T47D (cell line): Measurements from ENCODE around the gene MIDN.
A peak's percentile ranks its signal among the peaks of the same experiment; 100 is the strongest.
"Not testable (repeated sequence)": the region's sequence is repeated elsewhere in the genome, so short reads cannot be mapped to it uniquely, and the experiment has no call there.

Source experiments
- DNase-seq, 2 experiments: peaks; one replicate each; pipeline versions ENCODE4 v3.0.0 to v3.0.0-alpha.2; 2011 to 2012; ENCODE audit warnings: low read depth in 1 of 2, low spot score in 1 of 2
- JUND ChIP-seq: IDR thresholded peaks from 2 replicates; pipeline ENCODE4 v1.6.1; 2012; ENCODE audit warnings: low read depth
- in situ Hi-C: cut with HindIII; loops from 2 replicates; pipeline ENCODE4 v1.10.0; 2016; ENCODE audit warnings: low sequenced_read_pairs, low pct_unique_long_range_greater_than_20kb

The MIDN gene

DNA sequence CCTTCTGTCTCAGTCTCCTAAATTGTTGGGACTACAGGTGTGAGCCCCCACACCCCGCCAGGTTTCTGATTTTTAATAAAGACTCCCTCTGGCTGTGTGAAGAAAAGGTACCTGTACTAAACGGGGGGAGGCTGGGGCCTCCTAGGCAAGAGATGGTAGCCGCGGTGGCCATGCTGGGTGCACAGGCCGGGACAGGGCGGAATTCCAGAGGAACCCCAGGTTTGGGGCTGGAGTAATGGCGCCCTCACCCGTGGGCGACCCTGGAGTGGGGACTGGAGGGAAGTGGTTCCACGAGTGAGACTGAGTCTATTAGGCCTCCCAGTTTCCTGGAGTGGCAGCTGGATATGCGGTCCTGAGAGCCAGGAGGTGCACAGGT lies 9.0 kb upstream of the MIDN start:
- in situ Hi-C loops = no loop called here
- no peak for TF ChIP-seq JUND

DNA sequence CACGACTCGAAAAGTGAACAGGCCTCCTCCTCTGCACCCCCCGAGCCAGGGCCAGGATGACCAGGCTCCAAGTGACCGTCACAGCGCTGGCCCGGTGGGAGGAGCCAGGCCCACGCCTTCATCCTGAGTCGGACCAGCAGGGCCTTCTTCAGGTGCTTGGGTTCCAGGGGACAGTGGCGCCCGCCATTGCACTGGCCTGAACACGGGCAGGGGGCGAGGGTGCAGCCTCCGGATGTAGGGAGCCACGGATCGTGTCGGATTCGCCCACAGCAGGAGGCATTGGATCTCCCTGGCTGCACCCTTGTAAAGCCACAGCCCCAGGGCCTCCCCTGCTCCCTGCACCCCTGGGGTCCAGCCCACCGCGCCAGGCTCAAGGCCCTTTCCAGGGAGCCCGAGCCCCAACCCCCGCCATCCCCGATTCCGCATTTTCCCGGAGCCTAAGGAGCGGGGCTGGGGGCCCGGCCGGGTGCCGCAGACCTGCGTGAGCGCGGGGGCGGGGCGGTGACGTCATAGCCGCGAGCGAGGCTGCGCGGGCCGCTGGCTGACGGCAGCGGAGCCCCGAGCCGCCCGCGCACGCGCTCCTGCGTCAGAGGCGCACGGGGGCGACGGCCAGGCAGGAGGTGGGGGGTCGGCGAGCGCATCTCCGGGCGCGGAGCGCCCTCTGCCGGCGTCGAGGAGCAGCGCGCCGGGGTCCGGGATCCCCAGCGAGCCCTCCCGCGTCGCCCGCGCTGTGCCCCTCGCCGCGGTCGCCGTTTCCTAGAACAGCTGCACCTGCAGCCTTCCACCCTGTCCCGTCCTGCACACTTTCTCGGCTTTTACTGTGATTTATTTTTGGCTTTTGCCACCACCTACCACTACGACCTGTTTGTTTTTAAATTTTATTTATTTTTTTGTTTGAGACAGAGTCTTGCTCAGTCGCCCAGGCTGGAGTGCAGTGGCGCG lies 8.3 kb upstream of the MIDN start:
- DNase-seq = peak; percentile 86 to 90
- TF ChIP-seq JUND = no peak
- in situ Hi-C loops = no loop called here

More for the DNA sequence above, 9.0 kb upstream of the MIDN start:
- DNase-seq = no peak

DNA sequence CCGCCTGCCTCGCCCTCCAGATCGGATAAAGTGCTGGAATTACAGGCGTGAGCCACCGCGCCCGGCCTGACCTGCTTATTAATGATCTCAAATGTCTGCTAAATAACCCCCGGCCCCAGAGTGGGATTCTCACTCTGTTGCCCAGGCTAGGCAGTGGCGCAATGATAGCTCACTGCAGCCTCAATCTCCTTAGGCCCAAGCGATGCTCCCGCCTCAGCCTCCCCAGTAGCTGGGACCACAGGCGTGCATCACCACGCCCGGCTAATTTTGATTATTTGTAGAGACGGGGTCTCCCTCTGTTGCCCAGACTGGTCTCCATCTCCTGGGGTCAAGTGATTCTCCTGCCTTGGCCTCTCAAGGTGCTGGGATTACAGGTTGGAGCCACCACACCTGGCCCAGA lies 7.5 kb upstream of the MIDN start:
- DNase-seq = no peak
- no peak for TF ChIP-seq JUND
- in situ Hi-C loops = no loop called here

DNA sequence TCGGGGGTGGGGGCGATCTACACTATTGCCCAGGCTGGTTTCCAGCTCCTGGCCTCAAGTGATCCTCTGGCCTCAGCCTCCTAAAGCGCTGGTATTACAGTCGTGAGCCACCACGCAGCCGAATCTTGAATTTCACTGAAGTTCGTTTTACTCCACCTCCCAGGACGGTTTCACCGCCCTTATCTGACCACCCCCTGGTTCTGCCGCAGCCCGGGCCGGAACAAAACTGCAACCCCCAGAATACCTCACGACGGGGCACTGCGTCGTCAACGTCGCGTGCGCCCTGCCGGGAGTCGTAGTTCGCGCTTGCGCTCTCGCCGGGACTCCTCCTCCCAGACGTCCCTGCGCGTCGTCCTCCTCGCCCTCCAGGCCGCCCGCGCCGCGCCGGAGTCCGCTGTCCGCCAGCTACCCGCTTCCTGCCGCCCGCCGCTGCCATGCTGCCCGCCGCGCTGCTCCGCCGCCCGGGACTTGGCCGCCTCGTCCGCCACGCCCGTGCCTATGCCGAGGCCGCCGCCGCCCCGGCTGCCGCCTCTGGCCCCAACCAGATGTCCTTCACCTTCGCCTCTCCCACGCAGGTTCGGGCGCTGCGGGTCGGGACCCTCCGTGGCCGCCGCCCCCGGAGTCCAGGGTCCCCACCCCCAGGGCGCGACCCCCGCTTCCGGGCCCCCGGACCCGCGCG lies 6.8 kb upstream of the MIDN start, which contains the start of gene ATP5F1D:
ATP5F1D (plus strand) TSS at position 335 of the 679 bp plus-strand sequence; CDS start at position 435, 100 bp downstream.
- in situ Hi-C loops = no loop called here
- peak; percentile 91 to 96 for DNase-seq
- no peak for TF ChIP-seq JUND

DNA sequence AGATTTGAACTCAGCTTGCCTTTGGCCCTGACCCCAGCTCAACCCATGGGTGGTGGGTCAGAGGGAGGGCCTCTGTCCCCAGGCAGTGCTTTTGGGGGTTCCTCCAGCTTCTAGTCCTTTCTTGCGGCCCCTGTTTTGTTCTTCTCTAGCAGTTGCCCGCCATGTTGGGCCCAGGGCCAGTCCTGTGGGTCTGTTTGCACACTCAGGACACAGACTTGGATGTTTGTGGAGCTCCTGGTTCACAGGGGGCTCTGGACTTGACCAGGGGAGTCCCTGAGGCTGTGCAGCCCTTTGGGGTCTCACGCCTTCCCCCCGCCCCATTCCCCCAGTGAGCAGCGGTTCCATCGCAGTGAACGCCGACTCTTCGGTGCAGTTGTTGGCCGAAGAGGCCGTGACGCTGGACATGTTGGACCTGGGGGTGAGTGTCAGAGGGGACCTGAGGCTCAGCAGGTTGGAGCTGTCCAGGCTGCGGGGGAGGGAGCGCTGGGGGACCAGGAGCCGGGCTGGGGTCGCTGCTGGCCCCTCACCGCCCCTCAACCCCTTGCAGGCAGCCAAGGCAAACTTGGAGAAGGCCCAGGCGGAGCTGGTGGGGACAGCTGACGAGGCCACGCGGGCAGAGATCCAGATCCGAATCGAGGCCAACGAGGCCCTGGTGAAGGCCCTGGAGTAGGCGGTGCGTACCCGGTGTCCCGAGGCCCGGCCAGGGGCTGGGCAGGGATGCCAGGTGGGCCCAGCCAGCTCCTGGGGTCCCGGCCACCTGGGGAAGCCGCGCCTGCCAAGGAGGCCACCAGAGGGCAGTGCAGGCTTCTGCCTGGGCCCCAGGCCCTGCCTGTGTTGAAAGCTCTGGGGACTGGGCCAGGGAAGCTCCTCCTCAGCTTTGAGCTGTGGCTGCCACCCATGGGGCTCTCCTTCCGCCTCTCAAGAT lies 4.4 kb upstream of the MIDN start:
- DNase-seq = peak; percentile 81 to 88
- in situ Hi-C loops = no loop called here
- TF ChIP-seq JUND = no peak

DNA sequence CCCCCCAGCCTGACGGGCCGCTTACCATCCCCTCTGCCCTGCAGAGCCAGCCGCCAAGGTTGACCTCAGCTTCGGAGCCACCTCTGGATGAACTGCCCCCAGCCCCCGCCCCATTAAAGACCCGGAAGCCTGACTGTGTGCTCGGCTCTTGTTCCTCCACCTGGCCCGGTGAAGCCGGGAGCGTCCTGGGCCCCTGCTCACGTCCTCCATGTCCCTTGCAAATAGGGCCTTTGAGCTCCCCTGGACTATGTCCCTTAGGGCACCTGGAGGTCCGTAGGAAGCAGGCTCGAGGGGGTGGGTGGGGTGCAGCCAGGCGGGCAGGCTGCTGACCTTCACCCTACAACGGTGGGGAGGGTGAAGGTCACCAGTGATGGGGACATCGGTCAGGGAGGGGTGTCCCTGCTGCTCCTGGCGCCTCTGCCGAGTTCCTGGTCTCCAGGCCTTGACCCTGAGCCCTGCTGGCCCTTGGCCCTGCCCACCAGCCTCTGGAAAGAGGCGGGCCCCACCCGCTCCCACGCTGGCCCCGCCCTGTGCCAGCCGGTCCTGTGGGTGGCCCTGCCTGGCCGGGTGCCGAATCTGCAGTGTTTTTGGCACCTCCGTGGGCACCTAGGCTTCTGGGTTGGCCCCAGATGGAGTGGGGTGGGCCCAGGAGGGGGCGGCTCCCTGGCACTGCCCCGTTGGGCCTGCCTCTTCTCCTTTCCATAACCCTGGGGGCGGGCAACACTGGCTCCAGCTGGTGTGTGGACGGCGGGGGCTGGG lies 3.5 kb upstream of the MIDN start:
- in situ Hi-C loops = no loop called here
- TF ChIP-seq JUND = no peak
- DNase-seq = peak in 1 of 2 experiments; percentile 81

DNA sequence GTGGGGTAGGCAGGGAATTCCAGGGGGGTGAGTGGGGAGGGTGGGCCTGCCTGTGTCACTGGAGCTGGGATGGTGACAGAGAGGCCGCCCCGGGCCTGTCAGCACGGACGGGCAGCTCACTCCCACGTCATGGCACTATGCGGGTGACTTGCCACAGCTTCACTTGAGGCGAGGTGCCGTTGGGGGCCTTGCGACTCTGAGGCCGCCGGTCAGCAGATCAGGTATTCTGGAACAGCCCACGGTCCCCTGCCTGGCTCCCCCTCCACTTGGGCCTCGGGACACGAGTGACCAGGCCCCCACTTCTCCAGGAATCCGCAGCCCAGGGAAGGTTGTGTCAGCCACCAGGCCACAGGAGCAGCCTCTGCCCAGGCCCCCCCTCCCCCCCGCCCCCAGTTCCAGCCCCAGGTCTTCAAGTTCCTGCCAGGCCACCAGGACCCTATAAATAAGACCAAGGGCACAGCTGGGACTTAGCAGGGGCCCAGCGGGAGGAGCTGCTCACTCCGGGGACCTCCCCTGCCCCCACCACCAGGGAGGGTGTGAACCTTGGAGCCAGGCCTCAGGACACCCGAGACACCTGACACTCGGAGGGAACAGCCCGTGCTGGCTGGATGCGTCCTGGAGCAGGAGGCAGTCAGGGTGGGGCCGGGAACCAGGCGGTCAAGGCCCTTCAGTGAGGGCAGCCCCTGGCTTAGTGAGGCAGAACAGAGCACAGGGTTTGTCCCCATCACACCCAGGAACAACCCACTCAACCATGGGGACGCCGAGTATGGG lies 2.7 kb upstream of the MIDN start:
- in situ Hi-C loops = no loop called here
- DNase-seq = no peak
- TF ChIP-seq JUND = no peak

DNA sequence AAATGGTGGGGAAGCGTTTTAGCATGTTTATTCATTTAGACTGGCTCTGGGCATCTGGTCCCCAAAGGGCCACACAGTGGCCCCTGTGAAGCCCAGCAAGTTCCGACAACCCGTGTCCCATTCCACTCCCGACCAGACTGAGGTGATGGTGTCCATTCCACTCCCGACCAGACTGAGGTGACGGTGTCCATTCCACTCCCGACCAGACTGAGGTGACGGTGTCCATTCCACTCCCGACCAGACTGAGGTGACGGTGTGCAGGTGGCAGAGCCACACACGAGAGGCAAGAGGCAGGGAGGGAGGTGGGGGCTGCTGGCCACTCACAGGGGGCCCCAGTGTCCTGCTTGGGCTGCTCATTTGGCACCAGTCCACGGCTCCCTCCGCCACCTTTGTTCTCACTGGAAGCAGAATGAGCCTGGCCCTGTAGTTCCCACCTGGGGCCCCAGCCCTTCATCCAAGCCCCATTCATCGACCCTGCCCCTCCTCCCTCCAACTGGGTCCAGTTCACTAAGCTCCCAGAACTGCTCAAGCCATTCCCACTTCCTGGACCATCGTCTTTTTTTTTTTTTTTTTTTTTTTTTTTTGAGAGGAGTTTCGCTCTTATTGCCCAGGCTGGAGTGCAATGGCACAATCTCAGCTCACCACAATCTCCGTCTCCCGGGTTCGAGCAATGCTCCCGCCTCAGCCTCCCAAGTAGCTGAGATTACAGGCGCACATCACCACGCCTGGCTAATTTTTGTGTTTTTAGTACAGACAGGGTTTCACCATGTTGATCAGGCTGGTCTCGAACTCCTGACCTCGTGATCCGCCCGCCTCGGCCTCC lies 1.9 kb upstream of the MIDN start:
- DNase-seq, in situ Hi-C loops: not testable (repeated sequence)

DNA sequence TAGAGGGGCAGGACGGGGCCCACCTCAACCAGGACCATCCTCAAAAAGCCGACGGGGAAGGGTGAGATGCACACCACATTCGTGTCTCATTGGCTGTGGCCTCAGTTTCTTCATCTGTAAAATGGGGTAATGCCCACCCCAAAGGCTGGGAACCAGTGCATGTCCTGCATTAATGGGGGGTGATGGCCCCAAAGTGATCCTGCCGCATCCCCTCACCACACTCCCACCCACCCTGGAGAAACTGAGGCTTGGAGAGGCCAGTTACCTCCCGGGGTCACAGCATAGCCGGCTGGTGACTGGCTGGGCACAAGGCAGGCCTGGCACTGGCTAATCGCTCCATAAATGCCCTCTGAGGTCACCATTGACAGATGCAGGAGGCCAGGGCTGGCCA lies 640 bp upstream of the MIDN start:
- TF ChIP-seq JUND = no peak
- in situ Hi-C loops = no loop called here
- no peak for DNase-seq

DNA sequence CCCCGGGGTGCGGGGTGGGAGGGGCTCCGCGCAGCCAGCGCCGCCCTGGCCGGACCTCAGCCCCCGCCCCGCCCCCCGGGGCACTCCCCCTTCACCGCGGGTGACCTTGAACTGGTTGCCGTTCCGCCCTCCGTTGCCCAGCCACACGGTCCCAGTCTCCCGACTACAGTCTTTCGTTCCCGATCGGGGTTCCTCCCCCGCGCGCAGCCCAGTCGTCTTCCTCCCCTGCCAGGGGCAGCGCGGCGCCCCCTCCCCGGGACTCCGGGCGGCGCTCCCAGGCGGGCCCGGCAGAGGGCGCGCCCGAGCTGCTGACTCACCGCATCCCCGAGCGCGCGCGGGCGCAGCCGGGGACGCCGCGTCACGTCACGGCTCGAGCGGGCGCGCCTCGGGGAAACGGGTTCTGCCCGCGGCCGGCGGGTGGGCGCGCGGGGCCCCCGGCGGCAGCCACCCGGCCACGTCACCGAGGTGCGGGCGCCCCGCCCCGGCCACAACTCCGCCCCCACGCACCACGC lies 459 bp downstream of the MIDN start:
- DNase-seq = peak in 1 of 2 experiments; percentile 80
- TF ChIP-seq JUND = no peak
- in situ Hi-C loops = no loop called here
